Mammary epithelial cell (primary cell): Measurements from ENCODE around the gene MTMR12.

Experiments
- CTCF ChIP-seq, 2 donors: IDR thresholded peaks in 1 of 2; conservative IDR thresholded peaks in 1 of 2; 2 replicates each; pipeline ENCODE4 v1.5.1; 2011 to 2012; ENCODE audit warnings: inconsistent platforms in 2 of 2, low read length in 2 of 2, mild to moderate bottlenecking in 2 of 2, control low read depth in 1 of 2, low read depth in 1 of 2; ENCODE audit not compliant: insufficient read depth in 1 of 2; ENCODE audit errors: extremely low read depth in 1 of 2
- EZH2 ChIP-seq: IDR thresholded peaks from 2 replicates; pipeline ENCODE4 v1.6.1; 2012; ENCODE audit warnings: low read length, inconsistent platforms, borderline replicate concordance

DNA sequence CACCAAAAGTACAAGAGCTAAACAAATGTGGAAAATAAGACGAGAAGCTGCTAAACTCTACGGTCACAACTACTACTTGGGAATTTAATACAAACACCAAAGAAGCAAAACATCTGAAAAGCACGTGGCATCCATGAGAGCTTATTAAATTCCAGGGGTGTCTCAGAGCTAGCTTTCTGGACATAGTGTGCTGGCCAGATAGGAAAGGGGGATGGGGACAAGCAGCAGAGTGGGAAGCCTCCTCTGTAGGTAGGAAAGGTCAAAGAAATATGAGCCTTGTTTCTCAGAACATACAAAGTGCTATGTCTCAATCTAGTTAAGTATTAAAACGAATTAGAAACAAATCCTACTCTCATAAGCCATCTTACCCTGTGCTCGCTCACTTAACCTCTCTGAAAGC, 87.3 kb downstream of the MTMR12 start:
- TF ChIP-seq CTCF (conservative IDR thresholded peaks at IDR 0.05 in 1 of 2, IDR thresholded peaks at IDR 0.05 in 1 of 2; ENCODE audit: extremely low read depth in 1 of 2, insufficient read depth in 1 of 2, low read depth in 1 of 2, low read length in 2 of 2) (no peak), EZH2 (no peak)
